ENCODE results near the gene DEF6. TPM values are rescaled to one million over a fixed set of nuclear protein-coding genes. Genes with fewer than 3 reads are reported as not detected.

DEF6 gene
- total RNA-seq, 1 donor from 2014 or later, result 1.5 TPM

DNA sequence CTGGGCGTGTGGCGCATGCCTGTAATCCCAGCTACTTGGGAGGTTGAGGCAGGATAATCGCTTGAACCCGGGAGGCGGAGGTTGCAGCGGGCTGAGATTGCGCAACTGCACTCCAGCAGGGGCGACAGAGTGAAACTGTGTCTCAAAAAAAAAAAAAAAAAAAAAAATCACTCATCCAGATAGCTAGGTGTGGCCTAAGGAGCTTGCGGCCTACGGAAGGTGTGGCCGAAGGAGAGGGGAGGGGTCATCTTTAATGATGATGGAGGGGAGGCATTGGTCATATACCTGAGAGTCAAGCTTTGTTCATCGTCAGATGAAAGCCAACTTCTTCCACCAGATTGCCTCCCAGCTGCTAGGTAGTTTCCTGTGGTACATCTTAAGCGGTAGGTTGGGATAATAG is 43.9 kb downstream of the DEF6 start:
- ATAC-seq (no peak), DNase-seq (ENCODE audit: low spot score) (no peak)

DNA sequence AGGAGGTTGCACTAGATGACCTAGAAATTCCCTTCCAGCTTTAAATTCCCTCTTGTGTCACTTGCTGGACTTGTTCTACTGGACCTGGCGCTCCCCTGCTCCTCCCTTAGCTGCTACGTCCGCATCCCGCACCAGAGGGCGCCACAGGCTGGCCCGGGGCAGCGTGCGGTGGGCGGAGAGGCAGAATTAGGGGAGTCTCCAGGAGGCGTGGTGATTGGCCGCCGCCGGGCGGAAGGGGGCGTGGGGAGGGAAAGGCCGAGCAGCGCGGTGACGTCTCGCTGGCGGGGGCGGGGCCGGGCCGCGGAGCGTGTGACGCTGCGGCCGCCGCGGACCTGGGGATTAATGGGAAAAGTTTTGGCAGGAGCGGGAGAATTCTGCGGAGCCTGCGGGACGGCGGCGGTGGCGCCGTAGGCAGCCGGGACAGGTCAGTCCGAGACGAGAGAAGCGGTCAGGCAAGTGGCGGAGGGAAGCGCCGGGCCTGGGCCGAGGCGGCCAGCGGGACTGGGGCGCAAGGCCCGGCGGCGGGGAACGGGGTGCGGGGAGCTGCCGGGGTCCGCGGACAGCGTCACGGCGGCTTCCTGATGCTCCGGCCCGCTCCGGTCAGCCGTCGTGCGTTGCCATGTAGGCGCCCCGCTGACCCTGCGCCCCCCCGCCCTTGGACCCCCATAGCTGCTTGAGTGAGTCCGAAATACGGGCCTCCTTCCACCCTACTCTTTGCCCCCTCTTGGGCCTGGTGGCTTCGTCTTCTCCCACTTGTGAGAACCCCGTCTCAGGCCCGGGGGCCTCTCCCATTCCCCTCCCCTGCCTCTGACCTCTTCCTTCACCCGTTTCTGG is 44.9 kb downstream of the DEF6 start, which contains the start of gene PPARD:
PPARD (plus strand) TSS at position 301 of the 834 bp plus-strand sequence. CDS start 68,530 bp downstream, outside the sequence.
- ATAC-seq, result peak; percentile 98
- DNase-seq (ENCODE audit: low spot score), result peak; percentile 99

DNA sequence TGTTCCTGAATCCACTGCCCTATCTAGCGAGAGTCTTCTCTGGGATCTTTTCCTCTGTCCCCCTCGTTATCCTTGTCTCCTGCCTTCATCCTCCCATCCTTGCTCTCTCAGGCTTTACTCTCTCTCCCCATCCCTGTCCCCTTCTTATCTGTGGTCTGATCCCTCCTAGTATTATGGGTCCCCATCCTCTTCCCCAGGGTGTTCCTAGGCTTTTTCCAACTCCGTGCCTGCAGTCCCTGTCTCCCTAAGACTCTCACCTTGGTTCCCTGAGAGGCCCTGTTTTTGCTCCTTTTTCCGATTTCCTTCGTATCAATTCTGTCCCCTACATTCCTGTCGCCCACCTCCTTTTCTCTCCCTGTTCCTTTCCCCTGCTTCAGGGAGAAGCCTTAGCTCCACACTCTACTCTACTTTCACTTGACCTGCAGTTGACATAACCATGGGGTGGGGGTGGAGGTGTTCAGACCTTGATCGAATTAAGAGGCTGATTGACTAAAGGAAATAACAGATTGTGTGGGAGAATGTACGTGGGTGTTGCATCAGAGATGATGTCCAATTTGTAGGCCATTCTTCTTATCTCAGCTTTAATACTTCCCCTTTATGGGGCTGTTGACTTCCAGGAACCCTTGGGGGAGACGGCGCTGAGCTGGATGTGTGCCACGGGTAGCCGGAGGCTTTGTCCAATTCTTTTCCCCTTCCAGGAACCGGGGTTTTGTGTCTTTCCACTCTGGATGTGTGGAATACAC is 45.6 kb downstream of the DEF6 start:
- ATAC-seq (no peak), DNase-seq (ENCODE audit: low spot score) (no peak)

DNA sequence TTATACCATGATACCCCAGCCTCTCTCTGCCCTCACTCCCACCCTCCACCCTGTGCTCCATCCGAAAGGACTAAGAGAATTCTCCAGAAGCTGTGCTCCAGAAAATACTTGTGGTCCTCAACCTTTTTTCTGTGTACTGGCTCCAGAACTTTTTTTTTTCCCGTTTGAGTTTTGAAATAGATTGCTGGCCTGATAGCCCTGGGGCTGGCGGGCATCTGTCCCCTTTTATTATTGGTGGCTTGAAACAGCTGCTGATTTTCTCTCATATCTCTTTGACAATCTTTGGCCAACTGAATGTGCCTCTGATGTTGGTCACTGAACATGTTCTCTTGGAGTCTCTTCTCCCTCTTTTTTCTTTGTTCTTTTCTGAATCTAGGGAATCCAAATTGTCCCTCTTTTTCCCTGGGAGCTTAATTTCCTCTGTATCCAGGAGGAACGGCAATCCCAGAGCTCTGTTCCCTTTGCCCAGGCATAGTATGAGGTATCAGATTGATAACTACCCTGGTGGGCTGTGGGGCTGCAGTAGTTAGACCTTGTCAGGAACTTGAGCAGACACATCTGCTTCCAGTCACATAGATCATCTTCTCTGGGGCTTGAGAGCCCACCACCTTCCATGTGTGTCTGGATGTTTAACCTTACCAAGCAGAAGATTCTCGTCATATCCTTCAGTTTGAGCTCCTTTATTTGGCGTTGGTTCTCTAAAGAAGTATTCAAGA is 46.4 kb downstream of the DEF6 start:
- DNase-seq (ENCODE audit: low spot score) (no peak), ATAC-seq (no peak)

DNA sequence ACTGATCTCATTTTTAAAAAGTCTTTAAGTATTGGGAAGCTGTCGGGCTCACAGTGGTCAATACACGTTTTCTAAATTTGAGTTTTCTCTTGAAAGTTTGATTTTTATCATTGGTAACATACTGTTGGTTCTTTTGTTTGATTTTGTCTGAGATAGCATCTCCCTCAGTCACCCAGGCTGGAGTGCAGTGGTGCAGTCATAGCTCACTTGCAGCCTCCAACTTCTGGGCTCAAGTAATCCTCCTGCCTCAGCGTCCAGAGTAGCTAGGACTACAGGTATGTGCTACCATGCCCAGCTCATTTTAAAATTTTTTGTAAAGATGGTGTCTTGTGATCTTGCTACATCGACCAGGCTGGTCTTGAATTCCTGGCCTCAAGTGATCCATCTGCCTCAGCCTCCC is 53.8 kb downstream of the DEF6 start:
- no peak for ATAC-seq

DNA sequence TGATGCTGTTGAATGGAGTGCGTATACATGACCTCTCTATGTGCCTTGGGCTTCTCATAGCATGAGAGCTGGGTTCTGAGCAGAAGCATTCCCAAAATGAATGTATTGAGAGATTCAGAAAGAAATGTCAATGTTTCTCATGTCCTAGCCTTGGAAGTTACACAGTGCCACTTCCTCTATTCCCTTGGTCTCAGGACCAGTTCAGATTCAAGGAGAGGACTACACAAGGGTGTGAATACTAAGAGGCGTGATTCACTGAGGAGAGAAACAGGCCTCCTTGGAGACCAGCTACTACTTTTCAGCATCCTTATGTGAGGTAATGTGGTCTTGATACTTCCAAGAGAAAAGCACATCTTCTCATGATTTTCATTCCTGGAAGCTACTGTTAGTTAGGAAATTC is 55.1 kb downstream of the DEF6 start:
- no peak for ATAC-seq
- no peak for DNase-seq (ENCODE audit: low spot score)

More for the DNA sequence above, 53.8 kb downstream of the DEF6 start:
- DNase-seq (ENCODE audit: low spot score), result no peak

DNA sequence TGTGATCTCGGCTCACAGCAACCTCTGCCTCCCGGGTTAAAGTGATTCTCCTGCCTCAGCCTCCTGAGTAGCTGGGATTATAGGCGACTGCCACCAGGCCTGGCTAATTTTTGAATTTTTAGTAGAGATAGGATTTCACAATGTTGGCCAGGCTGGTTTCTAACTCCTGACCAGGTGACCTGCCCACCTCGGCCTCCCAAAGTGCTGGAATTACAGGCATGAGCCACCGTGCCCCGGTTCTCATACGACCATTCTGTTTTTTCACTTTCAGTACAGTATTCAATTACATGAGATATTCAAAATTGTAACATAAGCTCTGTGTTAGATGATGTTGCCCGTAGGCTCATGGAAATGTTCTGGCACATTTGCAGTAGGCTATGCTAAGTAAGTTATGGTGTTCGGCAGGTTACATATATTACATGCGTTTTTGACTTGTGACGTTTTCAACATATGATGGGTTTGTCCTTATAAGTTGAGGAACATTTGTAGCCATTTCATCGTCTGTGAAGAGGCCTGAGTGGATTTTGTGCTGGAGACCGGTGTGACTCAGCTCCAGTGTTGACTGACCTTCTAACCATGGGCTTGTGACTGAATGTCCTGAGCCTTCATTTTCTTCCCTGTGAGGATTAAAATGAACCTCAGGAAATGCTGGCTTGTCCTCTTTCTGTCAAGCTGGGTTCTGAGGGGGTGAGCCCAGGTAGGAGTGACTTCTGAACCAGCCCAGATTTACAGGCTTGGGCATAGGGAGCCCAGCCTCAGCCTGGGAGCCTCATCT is 56.9 kb downstream of the DEF6 start:
- DNase-seq (ENCODE audit: low spot score) (no peak), ATAC-seq (no peak)

DNA sequence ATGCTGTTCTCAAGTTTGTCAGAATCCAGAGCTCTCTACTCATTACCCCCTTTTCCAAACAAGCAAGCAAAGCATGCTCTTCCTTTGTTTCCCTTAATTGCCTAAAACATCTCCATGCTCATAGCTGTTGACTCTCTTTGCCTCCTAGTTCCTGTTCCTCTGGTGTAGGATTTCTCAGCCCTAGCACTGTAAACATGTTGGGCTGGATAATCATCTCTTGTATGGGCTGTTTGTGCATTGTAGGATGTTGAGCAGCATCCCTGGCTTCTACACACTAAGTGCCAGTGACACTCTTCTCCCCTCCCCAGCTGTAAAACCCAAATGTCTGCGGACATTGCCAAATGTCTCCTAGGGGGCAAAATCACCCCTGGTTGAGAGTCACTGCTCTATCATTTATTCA is 58.8 kb downstream of the DEF6 start:
- DNase-seq (ENCODE audit: low spot score) (no peak), ATAC-seq (no peak)

DNA sequence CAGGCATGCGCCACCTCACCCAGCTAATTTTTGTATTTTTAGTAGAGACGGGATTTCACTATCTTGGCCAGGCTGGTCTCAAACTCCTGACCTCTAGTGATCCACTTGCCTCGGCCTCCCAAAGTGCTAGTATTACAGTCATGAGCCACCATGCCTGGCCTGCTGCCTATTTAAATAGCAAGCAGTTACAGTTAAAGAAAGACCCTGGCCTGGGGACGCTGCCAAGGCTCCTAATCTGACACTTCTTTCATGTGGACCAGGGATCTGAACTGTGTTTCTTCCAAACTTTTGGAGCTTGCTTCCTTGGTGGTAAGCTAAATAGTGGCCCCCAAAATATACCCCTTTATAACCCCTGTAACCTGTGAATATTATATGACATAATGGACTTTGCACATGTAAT is 60.1 kb downstream of the DEF6 start:
- no peak for ATAC-seq
- no peak for DNase-seq (ENCODE audit: low spot score)

DNA sequence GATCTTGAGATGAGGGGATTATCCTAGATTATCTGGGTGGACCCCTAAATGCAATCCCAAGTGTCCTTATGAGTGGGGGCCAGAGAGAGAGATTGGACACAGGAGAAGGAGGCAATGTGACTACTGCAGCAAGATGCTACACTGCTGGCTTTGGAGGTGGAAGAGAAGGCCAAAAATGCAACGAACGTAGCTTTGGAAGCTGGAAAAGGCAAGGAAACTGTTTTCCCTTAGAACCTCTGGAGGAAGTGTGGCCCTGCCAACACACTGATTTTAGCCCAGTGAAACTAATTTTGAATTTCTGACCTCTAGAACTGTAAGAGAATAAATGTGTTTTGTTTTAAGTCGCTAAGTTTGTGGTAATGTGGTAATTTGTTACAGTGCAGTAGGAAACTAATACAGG is 60.5 kb downstream of the DEF6 start:
- ATAC-seq (no peak), DNase-seq (ENCODE audit: low spot score) (no peak)

DNA sequence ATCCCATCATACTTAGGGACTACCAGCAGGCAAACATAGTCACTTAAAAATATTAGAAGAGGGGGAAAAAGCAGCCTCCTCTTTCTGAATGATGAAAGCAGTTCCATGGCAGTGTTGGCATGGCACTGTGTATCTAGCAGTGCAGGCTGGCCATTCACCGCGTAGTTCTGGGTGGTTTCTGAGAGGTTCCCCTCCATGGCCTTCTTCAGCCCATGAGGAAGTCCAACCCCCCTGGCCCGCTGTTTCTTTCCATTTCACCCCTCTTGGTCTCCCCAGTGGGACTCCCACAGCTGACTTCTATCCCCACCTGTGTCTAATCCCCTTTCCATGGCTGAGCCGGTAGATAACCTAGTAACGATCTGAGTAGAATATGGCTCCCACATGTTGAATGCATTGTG is 61.7 kb downstream of the DEF6 start:
- no peak for ATAC-seq
- DNase-seq (ENCODE audit: low spot score), result no peak

DNA sequence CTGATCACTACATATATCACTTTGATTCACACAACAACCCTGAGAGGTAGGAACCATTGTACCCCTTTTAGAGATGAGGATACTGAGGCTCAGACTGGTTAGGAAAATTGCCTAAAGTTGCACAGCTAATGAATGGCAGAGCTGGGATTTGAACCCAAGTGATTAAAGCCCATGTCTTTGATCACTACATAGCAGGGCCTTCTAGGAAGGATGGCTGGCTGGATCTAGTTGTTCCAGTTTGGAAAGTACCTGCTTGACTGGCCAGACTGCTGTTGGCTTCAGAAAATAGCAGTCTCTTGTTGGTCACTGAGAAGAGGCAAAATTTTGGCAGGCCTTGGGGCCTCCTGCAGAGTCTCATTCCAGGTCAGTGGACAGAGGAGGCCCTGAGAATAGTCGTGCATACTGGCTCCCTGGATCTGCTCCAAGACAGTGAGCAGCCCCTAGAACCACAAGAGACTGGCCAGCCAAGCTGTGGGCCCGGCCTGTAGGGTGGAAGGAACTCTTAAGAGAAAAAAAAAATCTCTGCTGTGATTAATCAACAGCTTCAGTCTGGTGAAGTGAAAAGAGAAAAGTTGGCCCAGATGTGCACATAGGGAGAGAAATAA is 62.2 kb downstream of the DEF6 start:
- peak; percentile 62 for DNase-seq (ENCODE audit: low spot score)
- ATAC-seq, result peak; percentile 63

DNA sequence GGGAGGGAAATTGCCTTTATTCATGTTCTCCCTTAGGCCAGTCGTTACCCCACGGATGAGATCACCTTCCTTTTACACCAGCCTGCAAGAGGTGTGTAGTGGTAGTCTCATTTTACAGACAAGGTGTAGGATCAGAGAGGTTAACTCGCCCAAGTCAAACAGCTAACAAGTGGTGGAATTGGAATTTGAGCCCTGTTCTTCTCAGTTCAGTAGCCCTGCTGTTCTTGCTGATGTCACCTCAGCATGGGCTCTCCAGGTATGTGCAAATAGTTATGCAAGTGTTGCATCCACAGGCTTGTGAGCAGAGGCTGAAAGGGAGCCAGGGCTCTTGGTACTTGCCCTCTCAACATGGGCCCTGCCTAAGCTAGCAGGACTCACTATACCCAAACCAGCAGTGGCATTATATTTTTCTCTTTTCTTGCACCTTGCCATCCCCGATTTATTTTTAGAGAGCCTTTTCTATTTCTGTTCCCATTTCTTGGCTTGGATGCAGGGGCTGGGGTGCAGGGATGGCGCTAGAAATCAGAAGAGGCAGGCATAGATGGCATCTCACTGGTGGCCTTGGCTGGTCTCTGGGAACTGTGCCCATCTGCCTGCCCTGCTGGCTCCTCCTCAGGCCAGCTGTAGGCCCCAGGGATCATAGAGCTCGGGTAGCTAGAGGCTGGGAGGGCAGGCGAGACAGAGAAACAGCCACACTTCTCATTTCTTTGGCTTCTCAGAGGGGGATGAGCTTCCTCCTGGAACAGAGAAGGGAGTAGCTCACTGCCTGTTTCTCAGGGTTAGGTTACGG is 62.9 kb downstream of the DEF6 start:
- ATAC-seq (peak; percentile 90), DNase-seq (ENCODE audit: low spot score) (peak; percentile 91)

DNA sequence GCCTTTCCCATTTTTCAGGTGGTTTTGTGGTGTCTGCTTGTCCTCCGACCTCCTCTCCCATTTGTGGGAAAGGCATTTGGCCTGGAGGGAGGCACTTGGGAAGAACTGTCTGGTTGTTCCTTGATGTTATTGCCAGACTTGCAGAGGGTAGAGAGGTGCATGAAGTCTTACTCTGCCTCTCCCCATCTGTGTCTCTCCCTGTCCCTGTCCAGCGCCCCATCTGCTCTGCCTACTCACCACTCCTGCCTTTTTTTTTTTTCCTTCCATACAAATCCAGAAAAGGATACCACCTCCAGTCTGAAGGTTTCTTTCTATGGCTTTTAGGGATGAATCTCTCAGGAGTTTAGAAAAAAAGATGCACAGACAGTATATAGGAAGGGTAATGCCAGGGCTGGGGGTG is 64.6 kb downstream of the DEF6 start:
- DNase-seq (ENCODE audit: low spot score) (no peak), ATAC-seq (no peak)

DNA sequence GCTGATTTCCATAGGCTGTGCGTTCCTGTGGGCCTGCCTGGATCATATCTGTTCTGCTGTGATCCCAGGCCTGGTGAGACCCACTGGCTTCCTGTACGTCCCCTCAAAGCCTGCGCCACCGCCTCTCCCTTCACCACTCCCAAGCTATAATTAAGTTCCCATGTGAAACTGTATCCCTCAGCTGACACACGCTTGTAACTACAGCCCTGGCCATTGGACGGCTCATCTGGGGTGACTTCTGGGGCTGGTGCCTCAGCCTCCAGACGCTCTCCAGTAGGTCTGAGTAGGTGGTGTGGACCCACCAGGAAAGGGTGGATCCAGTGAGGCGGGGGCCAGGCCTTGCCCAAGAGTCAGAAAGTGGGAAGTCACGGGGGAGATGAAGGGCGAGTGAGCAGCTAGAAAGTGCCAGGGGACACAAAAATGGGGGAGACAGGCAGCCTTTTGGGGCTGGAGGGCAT is 65.7 kb downstream of the DEF6 start:
- DNase-seq (ENCODE audit: low spot score) (no peak), ATAC-seq (no peak)

DNA sequence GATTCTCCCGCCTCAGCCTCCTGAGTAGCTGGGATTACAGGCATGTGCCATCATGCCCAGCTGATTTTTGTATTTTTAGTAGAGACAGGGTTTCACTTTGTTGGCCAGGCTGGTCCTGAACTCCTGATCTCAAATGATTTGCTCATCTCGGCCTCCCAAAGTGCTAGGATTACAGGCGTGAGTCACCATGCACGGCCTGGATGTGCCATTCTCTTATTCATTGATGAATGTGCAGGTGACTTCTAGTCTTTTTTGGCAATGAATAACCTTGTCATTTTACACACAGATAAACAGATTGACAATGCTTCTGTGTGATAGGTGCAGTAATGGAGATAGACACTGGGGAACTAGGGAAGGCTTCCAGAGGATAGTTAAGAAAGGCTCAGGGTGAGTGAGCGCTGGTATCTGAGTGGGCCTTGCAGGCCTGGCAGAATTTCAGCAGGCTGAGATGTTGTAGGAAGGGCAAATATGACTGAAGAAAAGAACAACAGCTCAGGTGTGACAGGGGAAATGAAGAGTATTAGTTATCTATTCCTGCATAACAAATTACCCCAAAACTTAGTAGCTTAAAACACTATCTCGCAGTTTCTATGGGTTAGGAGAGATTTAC is 68.1 kb downstream of the DEF6 start:
- ATAC-seq, result no peak
- DNase-seq (ENCODE audit: low spot score), result no peak

DNA sequence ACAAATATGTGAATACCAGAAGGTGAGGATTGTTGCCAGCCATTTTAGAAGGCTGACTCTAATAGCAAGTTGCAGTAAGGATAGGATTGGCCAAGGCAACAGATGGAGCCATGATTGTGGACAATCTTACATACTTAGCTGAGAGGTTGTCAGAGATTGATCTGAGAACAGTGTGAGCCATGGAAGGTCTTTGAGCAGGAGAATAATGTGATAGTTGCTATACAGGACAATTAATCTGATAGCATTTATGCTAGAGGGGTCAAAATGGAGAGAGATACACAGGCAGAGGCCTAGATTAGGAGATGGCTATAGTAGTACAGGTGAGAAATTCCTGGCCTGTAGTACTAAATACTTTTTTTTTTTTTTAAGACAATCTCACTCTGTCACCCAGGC is 68.6 kb downstream of the DEF6 start:
- no peak for ATAC-seq
- DNase-seq (ENCODE audit: low spot score), result no peak

DNA sequence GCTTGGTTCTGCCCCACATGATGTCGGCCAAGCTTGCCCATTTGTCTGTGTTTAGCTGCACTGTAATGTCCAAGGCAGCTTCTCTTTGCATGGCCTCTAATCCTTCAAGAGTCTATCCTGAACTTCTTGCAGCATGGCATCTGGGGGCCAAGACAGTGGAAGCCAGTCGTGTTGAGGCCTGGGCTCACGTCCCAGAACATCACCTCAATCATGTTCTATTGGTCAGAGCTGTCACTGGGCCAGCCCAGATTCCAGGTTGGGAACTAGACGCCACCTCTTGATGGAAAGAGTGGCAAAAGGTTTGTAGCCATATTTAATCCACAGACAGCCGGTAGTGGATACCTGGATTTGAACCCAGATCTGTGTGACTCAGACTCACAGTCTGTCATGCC is 70.0 kb downstream of the DEF6 start:
- DNase-seq (ENCODE audit: low spot score) (no peak), ATAC-seq (no peak)
